SK-N-SH (cell line): ENCODE data around the gene MVB12B.

ENCODE experiments used
- EP300 ChIP-seq, 2 experiments: IDR thresholded peaks; 2 replicates each; pipeline versions ENCODE4 v1.4.0 to v1.6.1; 2012; ENCODE audit warnings: borderline replicate concordance in 1 of 2, low read depth in 1 of 2, low read length in 1 of 2
- EZH2phosphoT487 ChIP-seq: fragments of 200-600 bp; sonication (generic); IDR thresholded peaks from 2 replicates; pipeline ENCODE4 v1.6.1; 2017; ENCODE audit warnings: low read depth, mixed run types, mild to moderate bottlenecking, antibody characterized with exemption, moderate library complexity, borderline replicate concordance
- GATA2 ChIP-seq: sonication (generic); formaldehyde crosslinking; IDR thresholded peaks from 2 replicates; pipeline ENCODE4 v1.5.0; 2020; ENCODE audit warnings: mild to moderate bottlenecking, missing genetic modification reagents
- JUND ChIP-seq: IDR thresholded peaks from 2 replicates; pipeline ENCODE4 v1.4.0; 2012
- RFX5 ChIP-seq: IDR thresholded peaks from 2 replicates; pipeline ENCODE4 v1.6.1; 2012; ENCODE audit warnings: mild to moderate bottlenecking, improper control_type of control experiment, low read length
- SIN3A ChIP-seq: IDR thresholded peaks from 2 replicates; pipeline ENCODE4 v1.6.1; 2012; ENCODE audit warnings: low read depth, mild to moderate bottlenecking, low read length, moderate library complexity, borderline replicate concordance
- TF ChIP-seq, protein P1 (sequence below): fragments of 200-600 bp; sonication (generic); IDR thresholded peaks from 2 replicates; pipeline ENCODE4 v1.6.1; 2017; ENCODE audit warnings: antibody characterized with exemption, mild to moderate bottlenecking, moderate library complexity
- TF ChIP-seq, protein P2 (sequence below): IDR thresholded peaks from 2 replicates; pipeline ENCODE4 v1.6.1; 2012; ENCODE audit warnings: mild to moderate bottlenecking, low read depth, low read length, moderate library complexity

DNA sequence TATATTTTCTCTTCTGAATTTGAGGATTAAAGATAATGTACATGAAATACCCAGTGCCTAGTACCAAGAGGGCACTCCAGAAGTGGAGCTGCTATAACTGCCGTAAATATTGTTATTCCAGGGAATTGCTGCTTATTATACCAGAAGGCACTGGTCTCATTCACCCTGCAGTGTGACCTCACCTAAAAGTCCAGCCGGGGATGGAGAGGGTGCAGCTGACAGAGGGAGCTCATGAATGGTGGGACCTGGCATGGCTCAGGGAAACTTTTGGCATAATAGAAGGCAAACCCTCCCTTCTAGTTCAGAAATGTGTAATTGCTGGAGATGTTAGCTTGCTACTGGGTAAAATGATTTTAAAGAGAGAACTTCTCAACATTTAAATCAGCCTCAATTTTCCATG is 108.5 kb downstream of the MVB12B start:
- TF ChIP-seq EZH2phosphoT487, result no peak
- TF ChIP-seq, protein P1, sequence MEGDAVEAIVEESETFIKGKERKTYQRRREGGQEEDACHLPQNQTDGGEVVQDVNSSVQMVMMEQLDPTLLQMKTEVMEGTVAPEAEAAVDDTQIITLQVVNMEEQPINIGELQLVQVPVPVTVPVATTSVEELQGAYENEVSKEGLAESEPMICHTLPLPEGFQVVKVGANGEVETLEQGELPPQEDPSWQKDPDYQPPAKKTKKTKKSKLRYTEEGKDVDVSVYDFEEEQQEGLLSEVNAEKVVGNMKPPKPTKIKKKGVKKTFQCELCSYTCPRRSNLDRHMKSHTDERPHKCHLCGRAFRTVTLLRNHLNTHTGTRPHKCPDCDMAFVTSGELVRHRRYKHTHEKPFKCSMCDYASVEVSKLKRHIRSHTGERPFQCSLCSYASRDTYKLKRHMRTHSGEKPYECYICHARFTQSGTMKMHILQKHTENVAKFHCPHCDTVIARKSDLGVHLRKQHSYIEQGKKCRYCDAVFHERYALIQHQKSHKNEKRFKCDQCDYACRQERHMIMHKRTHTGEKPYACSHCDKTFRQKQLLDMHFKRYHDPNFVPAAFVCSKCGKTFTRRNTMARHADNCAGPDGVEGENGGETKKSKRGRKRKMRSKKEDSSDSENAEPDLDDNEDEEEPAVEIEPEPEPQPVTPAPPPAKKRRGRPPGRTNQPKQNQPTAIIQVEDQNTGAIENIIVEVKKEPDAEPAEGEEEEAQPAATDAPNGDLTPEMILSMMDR, result no peak
- no peak for TF ChIP-seq EP300 (IDR thresholded peaks at IDR 0.05; ENCODE audit: borderline replicate concordance in 1 of 2, low read depth in 1 of 2, low read length in 1 of 2)
- TF ChIP-seq SIN3A, result no peak
- TF ChIP-seq, protein P2, sequence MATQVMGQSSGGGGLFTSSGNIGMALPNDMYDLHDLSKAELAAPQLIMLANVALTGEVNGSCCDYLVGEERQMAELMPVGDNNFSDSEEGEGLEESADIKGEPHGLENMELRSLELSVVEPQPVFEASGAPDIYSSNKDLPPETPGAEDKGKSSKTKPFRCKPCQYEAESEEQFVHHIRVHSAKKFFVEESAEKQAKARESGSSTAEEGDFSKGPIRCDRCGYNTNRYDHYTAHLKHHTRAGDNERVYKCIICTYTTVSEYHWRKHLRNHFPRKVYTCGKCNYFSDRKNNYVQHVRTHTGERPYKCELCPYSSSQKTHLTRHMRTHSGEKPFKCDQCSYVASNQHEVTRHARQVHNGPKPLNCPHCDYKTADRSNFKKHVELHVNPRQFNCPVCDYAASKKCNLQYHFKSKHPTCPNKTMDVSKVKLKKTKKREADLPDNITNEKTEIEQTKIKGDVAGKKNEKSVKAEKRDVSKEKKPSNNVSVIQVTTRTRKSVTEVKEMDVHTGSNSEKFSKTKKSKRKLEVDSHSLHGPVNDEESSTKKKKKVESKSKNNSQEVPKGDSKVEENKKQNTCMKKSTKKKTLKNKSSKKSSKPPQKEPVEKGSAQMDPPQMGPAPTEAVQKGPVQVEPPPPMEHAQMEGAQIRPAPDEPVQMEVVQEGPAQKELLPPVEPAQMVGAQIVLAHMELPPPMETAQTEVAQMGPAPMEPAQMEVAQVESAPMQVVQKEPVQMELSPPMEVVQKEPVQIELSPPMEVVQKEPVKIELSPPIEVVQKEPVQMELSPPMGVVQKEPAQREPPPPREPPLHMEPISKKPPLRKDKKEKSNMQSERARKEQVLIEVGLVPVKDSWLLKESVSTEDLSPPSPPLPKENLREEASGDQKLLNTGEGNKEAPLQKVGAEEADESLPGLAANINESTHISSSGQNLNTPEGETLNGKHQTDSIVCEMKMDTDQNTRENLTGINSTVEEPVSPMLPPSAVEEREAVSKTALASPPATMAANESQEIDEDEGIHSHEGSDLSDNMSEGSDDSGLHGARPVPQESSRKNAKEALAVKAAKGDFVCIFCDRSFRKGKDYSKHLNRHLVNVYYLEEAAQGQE, result no peak
- no peak for TF ChIP-seq GATA2 (CRISPR knock-in tag)
- no peak for TF ChIP-seq RFX5
- TF ChIP-seq JUND, result no peak
